Ovary (tissue), 3 donors: ENCODE measurements around the gene GABRD.

Source experiments
- CTCF ChIP-seq, 3 donors: fragments of 450-650 bp in 2 of 3; fragments of 200-600 bp in 1 of 3; IDR thresholded peaks; one replicate each; pipeline versions ENCODE4 v1.5.1 to v1.8.0; 2016 to 2022; ENCODE audit warnings: antibody characterized with exemption in 3 of 3, mild to moderate bottlenecking in 1 of 3
- POLR2A ChIP-seq: fragments of 450-650 bp; IDR thresholded peaks from one replicate; pipeline ENCODE4 v1.6.1; 2017; ENCODE audit warnings: antibody characterized with exemption, mild to moderate bottlenecking, moderate library complexity
- donor health status: DM: no; HTN: no; CAD: no.

- TF ChIP-seq CTCF (IDR thresholded peaks at IDR 0.05): no peak
- no peak for TF ChIP-seq POLR2A
Observed at GRCh38 chr1:2045468-2046173, 26.5 kb downstream of the GABRD start.
